ENCODE data around the gene TAGLN. TPM values are rescaled to one million over a fixed set of nuclear protein-coding genes. Genes with fewer than 3 reads are reported as not detected.

The TAGLN gene
- total RNA-seq, 5 donors from 2014 or later (not counting 1 experiment from before 2014, with no cell fraction given): 8.5 to 19.7 (median 13.4) TPM

GRCh38 chr11:117217141-117218084 lies 18.2 kb downstream of the TAGLN start:
- Histone ChIP-seq H3K4me1 (ENCODE audit: control insufficient read depth in 1 of 2, extremely low read depth in 1 of 2, insufficient read depth in 2 of 2, low read length in 2 of 2) (no peaks in the 10 kb centered on the region), H3K27me3 (replicated peaks in 1 of 2; ENCODE audit: control insufficient read depth in 2 of 2, extremely low read depth in 1 of 2, insufficient read depth in 2 of 2, low read length in 1 of 2) (no peaks in the 10 kb centered on the region), H3K4me3 (ENCODE audit: control insufficient read depth in 1 of 2, extremely low read depth in 1 of 2, low read length in 1 of 2) (no peak overlapping the region), H3K36me3 (ENCODE audit: control insufficient read depth in 2 of 2, extremely low read depth in 1 of 2, insufficient read depth in 1 of 2, low read length in 1 of 2) (peaks cover 29 to 88% of the 10 kb centered on the region in 2 donors), H3K9me3 (no peaks in the 10 kb centered on the region), H3K27ac (ENCODE audit: low read length) (no peak overlapping the region)
- no peaks in the 10 kb centered on the region for H3K9me3 Mint-ChIP-seq
- 100% methylated on average over 5 of the region's 11 CpGs for WGBS (ENCODE audit: insufficient coverage)
- H3K36me3 Mint-ChIP-seq: peaks cover 57% of the 10 kb centered on the region
- no peak for ATAC-seq (replicated peaks in 1 of 4)
- no peaks in the 10 kb centered on the region for H3K27me3 Mint-ChIP-seq
- no peak for DNase-seq
- ChIA-PET POLR2A (interaction anchor here in 1 of 2 donors (0.6 kb wide), 1 partner anchor 485 kb away, joined by 4 read pairs; no protein-coding TSS in a partner anchor), CTCF (interaction anchor here in 1 of 2 donors (1.2 kb wide), 1 partner anchor 10 kb away, joined by 3 read pairs; no protein-coding TSS in a partner anchor)
- H3K4me1 Mint-ChIP-seq: peaks cover 5 to 18% (median 8%) of the 10 kb centered on the region in 3 donors
- peak overlapping the region in 1 of 2 donors; percentile 66 for H3K27ac Mint-ChIP-seq
- H3K4me3 Mint-ChIP-seq: no peak overlapping the region

- no peak overlapping the region for H3K27ac ChIP-seq (ENCODE audit: low read length)
- peaks cover 5 to 14% (median 5%) of the 10 kb centered on the region in 3 donors for H3K4me1 Mint-ChIP-seq
- H3K36me3 ChIP-seq (ENCODE audit: control insufficient read depth in 2 of 2, extremely low read depth in 1 of 2, insufficient read depth in 1 of 2, low read length in 1 of 2): peaks cover 30 to 89% of the 10 kb centered on the region in 2 donors
- peaks cover 59% of the 10 kb centered on the region for H3K36me3 Mint-ChIP-seq
- H3K4me1 ChIP-seq (ENCODE audit: control insufficient read depth in 1 of 2, extremely low read depth in 1 of 2, insufficient read depth in 2 of 2, low read length in 2 of 2): no peaks in the 10 kb centered on the region
- CTCF ChIA-PET: interaction anchor here (0.6 to 1.2 kb wide), 2 partner anchors 9 to 70 kb away, joined by 3 to 5 read pairs; no protein-coding TSS in a partner anchor
- H3K27me3 Mint-ChIP-seq: no peaks in the 10 kb centered on the region
- 100% methylated on average over 3 of the region's 15 CpGs for WGBS (ENCODE audit: insufficient coverage)
- H3K27ac Mint-ChIP-seq: peak overlapping the region in 1 of 2 donors; percentile 64
- H3K27me3 ChIP-seq (replicated peaks in 1 of 2; ENCODE audit: control insufficient read depth in 2 of 2, extremely low read depth in 1 of 2, insufficient read depth in 2 of 2, low read length in 1 of 2): no peaks in the 10 kb centered on the region
- POLR2A ChIA-PET: interaction anchor here in 1 of 2 donors (0.6 to 0.7 kb wide), 3 partner anchors 49 to 486 kb away, joined by 3 to 4 read pairs (median 3); no protein-coding TSS in a partner anchor
- no peaks in the 10 kb centered on the region for H3K9me3 Mint-ChIP-seq
- no peak overlapping the region for H3K4me3 Mint-ChIP-seq
- no peak overlapping the region for H3K4me3 ChIP-seq (ENCODE audit: control insufficient read depth in 1 of 2, extremely low read depth in 1 of 2, low read length in 1 of 2)
- no peak for DNase-seq
- H3K9me3 ChIP-seq: no peaks in the 10 kb centered on the region
- ATAC-seq (replicated peaks in 1 of 4): no peak
These were observed 19.2 kb downstream of the TAGLN start for GRCh38 chr11:117218133-117218915.

- Histone ChIP-seq H3K4me1 (ENCODE audit: control insufficient read depth in 1 of 2, extremely low read depth in 1 of 2, insufficient read depth in 2 of 2, low read length in 2 of 2) (peaks cover 0 to 3% of the 10 kb centered on the region in 2 experiments), H3K4me3 (ENCODE audit: control insufficient read depth in 1 of 2, extremely low read depth in 1 of 2, low read length in 1 of 2) (no peak overlapping the region), H3K9me3 (no peaks in the 10 kb centered on the region), H3K27me3 (replicated peaks in 1 of 2; ENCODE audit: control insufficient read depth in 2 of 2, extremely low read depth in 1 of 2, insufficient read depth in 2 of 2, low read length in 1 of 2) (no peaks in the 10 kb centered on the region), H3K36me3 (ENCODE audit: control insufficient read depth in 2 of 2, extremely low read depth in 1 of 2, insufficient read depth in 1 of 2, low read length in 1 of 2) (peaks cover 36 to 91% of the 10 kb centered on the region in 2 donors), H3K27ac (ENCODE audit: low read length) (no peak overlapping the region)
- no peak overlapping the region for H3K4me3 Mint-ChIP-seq
- peaks cover 5 to 11% (median 5%) of the 10 kb centered on the region in 3 donors for H3K4me1 Mint-ChIP-seq
- WGBS (ENCODE audit: insufficient coverage): 98% methylated on average over 7 of the region's 9 CpGs
- no peaks in the 10 kb centered on the region for H3K27me3 Mint-ChIP-seq
- H3K36me3 Mint-ChIP-seq: peaks cover 61% of the 10 kb centered on the region
- POLR2A ChIA-PET: interaction anchor here in 1 of 2 donors (0.6 to 0.7 kb wide), 2 partner anchors 50 to 69 kb away, joined by 3 read pairs; no protein-coding TSS in a partner anchor
- CTCF ChIA-PET: no interaction called here
- H3K9me3 Mint-ChIP-seq: no peaks in the 10 kb centered on the region
- no peak for ATAC-seq (replicated peaks in 1 of 4)
- DNase-seq: no peak
- no peak overlapping the region for H3K27ac Mint-ChIP-seq
These were observed 19.8 kb downstream of the TAGLN start for GRCh38 chr11:117219001-117219400.

- H3K36me3 ChIP-seq (ENCODE audit: control insufficient read depth in 2 of 2, extremely low read depth in 1 of 2, insufficient read depth in 1 of 2, low read length in 1 of 2): peaks cover 36 to 92% of the 10 kb centered on the region in 2 donors
- no peaks in the 10 kb centered on the region for H3K27me3 Mint-ChIP-seq
- peaks cover 3 to 11% (median 5%) of the 10 kb centered on the region in 3 donors for H3K4me1 Mint-ChIP-seq
- POLR2A ChIA-PET: interaction anchor here (0.6 to 1.0 kb wide), 2 partner anchors 40 to 50 kb away, joined by 3 read pairs; no protein-coding TSS in a partner anchor
- H3K27ac Mint-ChIP-seq: no peak overlapping the region
- H3K27ac ChIP-seq (ENCODE audit: low read length): no peak overlapping the region
- ATAC-seq (replicated peaks in 1 of 4) (no peak), DNase-seq (no peak)
- H3K9me3 Mint-ChIP-seq: no peaks in the 10 kb centered on the region
- H3K4me1 ChIP-seq (ENCODE audit: control insufficient read depth in 1 of 2, extremely low read depth in 1 of 2, insufficient read depth in 2 of 2, low read length in 2 of 2): peaks cover 0 to 3% of the 10 kb centered on the region in 2 experiments
- H3K9me3 ChIP-seq: no peaks in the 10 kb centered on the region
- WGBS (ENCODE audit: insufficient coverage): 98% methylated on average over 5 of the region's 8 CpGs
- peaks cover 61% of the 10 kb centered on the region for H3K36me3 Mint-ChIP-seq
- no peaks in the 10 kb centered on the region for H3K27me3 ChIP-seq (replicated peaks in 1 of 2; ENCODE audit: control insufficient read depth in 2 of 2, extremely low read depth in 1 of 2, insufficient read depth in 2 of 2, low read length in 1 of 2)
- H3K4me3 ChIP-seq (ENCODE audit: control insufficient read depth in 1 of 2, extremely low read depth in 1 of 2, low read length in 1 of 2): no peak overlapping the region
- H3K4me3 Mint-ChIP-seq: no peak overlapping the region
- CTCF ChIA-PET: interaction anchor here (0.6 to 1.0 kb wide), 2 partner anchors 9 to 201 kb away, joined by 3 to 7 read pairs; no protein-coding TSS in a partner anchor
These were observed 20.3 kb downstream of the TAGLN start for GRCh38 chr11:117219455-117219854.

GRCh38 chr11:117219995-117220394 lies 20.8 kb downstream of the TAGLN start:
- peak overlapping the region in 1 of 2 donors; percentile 16 for H3K27ac Mint-ChIP-seq
- CTCF ChIA-PET: interaction anchor here (0.6 to 1.0 kb wide), 2 partner anchors 9 to 202 kb away, joined by 3 to 7 read pairs; no protein-coding TSS in a partner anchor
- Histone ChIP-seq H3K36me3 (ENCODE audit: control insufficient read depth in 2 of 2, extremely low read depth in 1 of 2, insufficient read depth in 1 of 2, low read length in 1 of 2) (peaks cover 40 to 92% of the 10 kb centered on the region in 2 donors), H3K27me3 (replicated peaks in 1 of 2; ENCODE audit: control insufficient read depth in 2 of 2, extremely low read depth in 1 of 2, insufficient read depth in 2 of 2, low read length in 1 of 2) (no peaks in the 10 kb centered on the region), H3K27ac (ENCODE audit: low read length) (no peak overlapping the region), H3K9me3 (no peaks in the 10 kb centered on the region), H3K4me1 (ENCODE audit: control insufficient read depth in 1 of 2, extremely low read depth in 1 of 2, insufficient read depth in 2 of 2, low read length in 2 of 2) (peaks cover 0 to 3% of the 10 kb centered on the region in 2 experiments), H3K4me3 (ENCODE audit: control insufficient read depth in 1 of 2, extremely low read depth in 1 of 2, low read length in 1 of 2) (no peak overlapping the region)
- no peak for ATAC-seq (replicated peaks in 1 of 4)
- POLR2A ChIA-PET: interaction anchor here in 1 of 2 donors (1.0 to 1.3 kb wide), 2 partner anchors 11 to 41 kb away, joined by 3 read pairs; no protein-coding TSS in a partner anchor
- DNase-seq: no peak
- no peaks in the 10 kb centered on the region for H3K9me3 Mint-ChIP-seq
- H3K27me3 Mint-ChIP-seq: no peaks in the 10 kb centered on the region
- H3K4me1 Mint-ChIP-seq: peaks cover 2 to 11% (median 3%) of the 10 kb centered on the region in 3 donors
- WGBS (ENCODE audit: insufficient coverage): 89% methylated on average over 3 of the region's 4 CpGs
- peaks cover 58% of the 10 kb centered on the region for H3K36me3 Mint-ChIP-seq
- no peak overlapping the region for H3K4me3 Mint-ChIP-seq
